WI38 (cell line): Measurements from ENCODE around the gene MAP4K2.
A peak's percentile ranks its signal among the peaks of the same experiment; 100 is the strongest.

ENCODE experiments used
- H3K4me3 ChIP-seq: 2 replicates; pipeline ENCODE4 v1.5.1; 2011; ENCODE audit warnings: low read depth, mild to moderate bottlenecking, control low read depth, low read length
- CTCF ChIP-seq: IDR thresholded peaks from 2 replicates; pipeline ENCODE4 v1.5.1; 2012; ENCODE audit warnings: low read depth, mild to moderate bottlenecking, control low read depth, low read length

MAP4K2 gene

GRCh38 chr11:64784813-64785581 lies 18.0 kb downstream of the MAP4K2 start:
- no peak for TF ChIP-seq CTCF
- no peak overlapping the region for H3K4me3 ChIP-seq

GRCh38 chr11:64778473-64779298 lies 24.3 kb downstream of the MAP4K2 start, which contains the start of gene SF1:
SF1 (minus strand) TSS chr11:64778542; CDS start chr11:64778392, 150 bp downstream.
- peak within 1 kb of the TSS; percentile 64 for H3K4me3 ChIP-seq
- TF ChIP-seq CTCF, result no peak

GRCh38 chr11:64778223-64778472 lies 24.9 kb downstream of the MAP4K2 start:
- H3K4me3 ChIP-seq, result peak overlapping the region; percentile 64
- no peak for TF ChIP-seq CTCF

- no peak for TF ChIP-seq CTCF
These were observed 25.4 kb downstream of the MAP4K2 start for GRCh38 chr11:64777449-64778222.

GRCh38 chr11:64776875-64777274 lies 26.1 kb downstream of the MAP4K2 start:
- no peak for TF ChIP-seq CTCF
- peak overlapping the region; percentile 64 for H3K4me3 ChIP-seq

More at GRCh38 chr11:64777449-64778222, 25.4 kb downstream of the MAP4K2 start:
- H3K4me3 ChIP-seq, result peak overlapping the region; percentile 64

GRCh38 chr11:64776425-64776824 lies 26.6 kb downstream of the MAP4K2 start:
- H3K4me3 ChIP-seq, result peak overlapping the region; percentile 64
- TF ChIP-seq CTCF, result no peak
